CD4-positive, alpha-beta T cell treated with Interferon gamma for 1 hour (primary cell): ENCODE results near the gene PABPC1L2B.
"Not testable (repeated sequence)": the region's sequence is repeated elsewhere in the genome, so short reads cannot be mapped to it uniquely, and the experiment has no call there.

Experiments used
- DNase-seq: peaks from one replicate; pipeline ENCODE4 v3.0.0-alpha.2; 2020

Gene PABPC1L2B

DNA sequence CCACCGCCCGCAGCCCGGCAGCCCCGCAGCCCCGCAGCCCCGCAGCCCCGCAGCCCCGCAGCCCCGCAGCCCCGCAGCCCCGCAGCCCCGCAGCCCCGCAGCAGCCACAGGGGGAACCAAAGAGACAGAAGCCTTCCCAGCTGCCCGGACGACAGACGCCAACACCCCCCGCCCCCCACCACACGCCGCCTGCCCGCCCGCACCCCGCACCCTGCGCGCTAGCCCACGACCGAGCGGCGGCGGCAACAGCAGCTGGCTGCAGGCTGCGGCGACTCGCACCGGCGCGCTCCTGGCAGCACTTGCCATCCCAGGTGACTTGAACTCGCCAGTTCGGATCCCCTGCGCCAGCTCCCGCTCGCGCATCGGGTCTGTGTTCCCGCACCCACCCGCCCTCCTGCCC is at the start of gene PABPC1L2B:
PABPC1L2B (plus strand) TSS at position 207 of the 400 bp plus-strand sequence. CDS start 704 bp downstream, outside the sequence.
- not testable (repeated sequence) for DNase-seq

DNA sequence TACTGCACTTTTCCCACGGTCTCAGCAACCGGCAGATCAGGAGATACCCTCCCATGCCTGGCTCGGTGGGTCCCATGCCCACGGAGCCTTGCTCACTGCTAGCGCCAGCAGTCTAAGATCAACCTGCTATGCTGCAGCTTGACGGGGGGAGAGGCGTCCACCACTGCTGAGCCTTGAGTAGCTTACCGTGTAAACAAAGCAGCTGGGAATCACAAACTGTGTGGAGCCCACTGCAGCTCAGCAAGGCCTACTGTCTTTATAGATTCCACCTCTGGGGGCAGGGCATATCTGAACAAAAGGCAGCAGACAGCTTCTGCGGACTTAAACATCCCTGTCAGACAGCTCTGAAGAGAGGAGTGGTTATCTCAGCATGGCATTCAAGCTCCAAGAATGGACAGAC is 42.8 kb upstream of the PABPC1L2B start:
- not testable (repeated sequence) for DNase-seq

DNA sequence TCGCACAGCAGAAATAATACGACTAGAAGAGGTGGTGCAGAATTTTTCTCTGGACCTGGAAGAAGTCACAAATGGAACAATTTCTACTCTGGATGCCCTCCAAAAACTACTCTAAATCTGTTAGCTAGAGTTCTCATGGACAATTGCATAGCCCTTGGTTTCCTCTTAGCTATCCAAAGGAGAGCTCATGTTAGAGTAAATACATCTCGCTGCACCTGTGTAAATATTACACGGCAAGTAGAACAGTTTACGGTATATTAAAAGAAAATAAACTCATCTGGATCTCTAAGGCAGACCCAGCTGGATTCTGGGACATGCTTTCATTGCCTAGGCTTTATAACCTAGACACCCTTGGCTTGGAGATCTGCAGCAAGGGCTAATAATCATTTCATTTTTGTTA is 30.9 kb upstream of the PABPC1L2B start:
- not testable (repeated sequence) for DNase-seq

DNA sequence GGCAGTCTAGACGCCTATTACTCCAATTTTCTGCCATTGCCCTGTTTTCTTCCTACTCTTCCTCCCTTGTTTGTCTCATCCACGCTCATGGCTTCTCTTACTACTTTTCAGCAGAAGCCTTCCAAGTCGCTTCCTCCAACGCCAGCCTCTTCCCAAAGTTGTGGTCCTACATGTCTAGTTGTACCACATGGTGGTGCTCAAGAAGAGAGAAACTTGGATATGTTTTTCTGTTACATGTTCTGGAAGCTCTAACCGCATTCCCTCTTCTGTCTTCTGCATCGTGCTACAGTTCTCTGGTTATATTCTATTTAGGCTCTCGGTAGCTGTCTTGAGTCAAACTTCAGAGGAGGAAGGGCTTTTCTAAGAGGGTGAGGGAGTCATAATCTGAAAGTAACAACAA is 27.9 kb upstream of the PABPC1L2B start:
- DNase-seq, result not testable (repeated sequence)

DNA sequence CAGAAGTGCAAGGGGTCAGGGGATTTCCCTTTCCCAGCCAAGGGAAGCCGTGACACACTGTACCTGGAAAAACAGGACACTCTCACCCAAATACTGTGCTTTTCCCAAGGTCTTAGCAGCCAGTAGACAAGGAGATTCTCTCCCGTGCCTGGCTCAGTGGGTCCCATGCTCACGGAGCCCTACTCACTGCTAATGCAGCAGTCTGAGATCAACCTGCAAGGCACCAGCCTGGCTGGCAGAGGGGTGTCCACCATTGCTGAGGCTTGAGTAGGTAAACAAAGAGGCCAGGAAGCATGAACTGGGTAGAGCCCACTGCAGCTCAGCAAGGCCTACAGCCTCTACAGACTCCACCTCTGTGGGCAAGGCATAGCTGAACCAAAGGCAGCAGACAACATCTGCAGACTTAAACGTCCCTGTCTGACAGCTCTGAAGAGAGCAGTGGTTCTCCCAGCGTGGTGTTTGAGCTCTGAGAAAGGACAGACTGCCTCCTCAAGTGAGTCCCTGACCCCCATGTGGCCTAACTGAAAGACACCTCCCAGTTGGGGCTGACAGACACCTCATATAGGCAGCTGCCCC is 21.8 kb upstream of the PABPC1L2B start:
- not testable (repeated sequence) for DNase-seq

DNA sequence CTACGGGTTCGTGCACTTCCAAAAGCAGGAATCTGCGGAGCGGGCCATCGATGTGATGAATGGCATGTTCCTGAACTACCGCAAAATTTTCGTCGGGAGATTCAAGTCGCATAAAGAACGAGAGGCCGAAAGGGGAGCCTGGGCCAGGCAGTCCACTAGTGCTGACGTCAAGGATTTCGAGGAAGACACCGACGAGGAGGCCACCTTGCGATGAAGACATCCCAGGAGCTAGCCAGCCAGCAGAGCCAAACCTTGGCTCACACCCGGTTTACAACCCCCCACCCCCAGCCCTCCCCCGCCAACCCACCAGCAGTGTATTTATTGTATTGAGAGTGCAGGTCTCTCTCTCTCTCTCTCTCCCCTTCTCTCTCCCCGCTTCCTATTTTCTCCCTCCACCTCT is 1.3 kb downstream of the PABPC1L2B start:
- DNase-seq, result not testable (repeated sequence)

DNA sequence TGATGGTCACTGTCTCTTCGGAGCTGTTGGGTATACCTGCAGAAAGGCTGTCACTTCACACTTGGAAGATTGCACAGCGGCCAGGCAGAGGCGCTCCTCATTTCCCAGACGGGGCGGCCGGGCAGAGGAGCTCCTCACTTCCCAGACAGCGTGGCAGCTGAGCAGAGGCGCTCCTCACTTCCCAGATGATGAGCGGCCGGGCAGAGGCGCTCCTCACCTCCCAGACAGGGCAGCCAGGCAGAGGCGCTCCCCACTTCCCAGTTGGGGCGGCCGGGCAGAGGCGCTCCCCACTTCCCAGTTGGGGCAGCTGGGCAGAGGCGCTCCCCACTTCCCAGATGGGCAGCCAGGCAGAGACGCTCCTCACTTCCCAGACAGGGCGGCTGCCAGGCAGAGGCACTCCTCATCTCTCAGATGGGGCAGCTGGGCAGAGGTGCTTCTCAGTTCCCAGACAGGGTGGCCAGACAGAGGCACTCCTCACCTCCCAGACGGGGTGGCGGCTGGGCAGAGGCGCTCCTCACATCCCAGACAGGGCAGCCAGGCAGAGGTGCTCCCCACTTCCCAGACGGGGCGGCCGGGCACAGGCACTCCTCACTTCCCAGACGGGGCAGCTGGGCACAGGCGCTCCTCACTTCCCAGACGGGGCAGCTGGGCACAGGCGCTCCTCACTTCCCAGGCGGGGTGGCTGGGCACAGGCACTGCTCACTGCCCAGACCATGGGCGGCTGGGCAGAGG is 18.8 kb downstream of the PABPC1L2B start:
- DNase-seq, result no peak

DNA sequence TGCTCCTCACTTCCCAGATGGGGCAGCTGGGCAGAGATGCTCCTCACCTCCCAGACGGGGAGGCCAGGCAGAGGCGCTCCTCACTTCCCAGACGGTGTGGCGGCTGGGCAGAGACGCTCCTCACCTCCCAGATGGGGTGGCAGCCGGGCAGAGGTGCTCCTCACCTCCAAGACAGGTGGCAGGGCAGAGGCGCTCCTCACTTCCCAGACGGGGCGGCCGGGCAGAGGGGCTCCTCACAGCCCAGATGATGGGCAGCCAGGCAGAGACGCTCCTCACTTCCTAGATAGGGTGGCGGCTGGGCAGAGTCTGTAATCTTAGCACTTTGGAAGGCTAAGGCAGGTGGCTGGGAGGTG is 19.3 kb downstream of the PABPC1L2B start:
- not testable (repeated sequence) for DNase-seq

DNA sequence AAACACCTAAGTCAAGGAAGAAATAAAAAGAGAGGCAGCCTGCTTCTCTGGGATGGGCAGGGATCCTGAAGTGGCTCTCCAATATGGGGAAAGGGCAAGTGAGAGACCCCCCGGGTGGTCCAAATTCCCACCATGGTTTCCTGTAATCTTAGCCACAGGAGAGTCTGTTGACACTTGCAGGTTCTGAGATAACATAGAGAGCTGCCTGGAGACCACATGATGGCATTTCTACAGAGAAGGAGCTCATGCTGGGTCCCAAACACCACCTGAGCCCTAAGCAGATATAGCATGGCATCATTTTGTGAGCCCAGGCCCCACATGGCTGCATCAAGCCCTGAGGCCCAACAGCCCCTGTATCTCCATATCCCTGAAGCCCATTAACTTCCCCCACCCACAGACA is 26.1 kb downstream of the PABPC1L2B start:
- DNase-seq, result no peak
